GM12878 (cell line): Measurements from ENCODE around the gene SP1.

Experiments
- ATF7 ChIP-seq: fragments of 450-650 bp; IDR thresholded peaks from 2 replicates; pipeline ENCODE4 v1.6.1; 2016; ENCODE audit warnings: low read depth, mild to moderate bottlenecking
- BCL3 ChIP-seq: IDR thresholded peaks from 2 replicates; pipeline ENCODE4 v1.6.1; 2011; ENCODE audit warnings: borderline replicate concordance, low read depth, mild to moderate bottlenecking, moderate library complexity, low read length; ENCODE audit not compliant: insufficient read depth, poor library complexity, severe bottlenecking
- CEBPB ChIP-seq, 2 experiments: fragments of 150-350 bp in 1 of 2; IDR thresholded peaks; 2 replicates each; pipeline ENCODE4 v1.6.1; 2012 to 2014; ENCODE audit warnings: low read depth in 2 of 2, low read length in 2 of 2, borderline replicate concordance in 1 of 2, inconsistent platforms in 1 of 2
- CREB1 ChIP-seq: IDR thresholded peaks from 2 replicates; pipeline ENCODE4 v1.6.1; 2012; ENCODE audit warnings: low read depth, mild to moderate bottlenecking, inconsistent platforms
- EP300 ChIP-seq, 2 experiments: fragments of 150-350 bp in 1 of 2; IDR thresholded peaks; 2 replicates each; pipeline ENCODE4 v1.6.1; 2011 to 2012; ENCODE audit warnings: low read depth in 2 of 2, low read length in 2 of 2, borderline replicate concordance in 1 of 2, improper control_type of control experiment in 1 of 2, inconsistent platforms in 1 of 2; ENCODE audit not compliant: control insufficient read depth in 1 of 2
- EZH2 ChIP-seq: IDR thresholded peaks from 2 replicates; pipeline ENCODE4 v1.6.1; 2012; ENCODE audit warnings: low read depth, mild to moderate bottlenecking, control low read depth, inconsistent platforms, low read length, borderline replicate concordance; ENCODE audit not compliant: control insufficient read depth
- MYB ChIP-seq: fragments of 150-350 bp; IDR thresholded peaks from 2 replicates; pipeline ENCODE4 v1.6.1; 2014; ENCODE audit warnings: mild to moderate bottlenecking, low read depth, low read length, borderline replicate concordance
- MYC ChIP-seq: IDR thresholded peaks from 2 replicates; pipeline ENCODE4 v1.6.1; 2011; ENCODE audit warnings: mild to moderate bottlenecking, low read length, moderate library complexity, inconsistent platforms; ENCODE audit not compliant: insufficient read depth, insufficient replicate concordance, insufficient read length, severe bottlenecking
- NR2C2 ChIP-seq: IDR thresholded peaks from 2 replicates; pipeline ENCODE4 v1.6.1; 2011; ENCODE audit warnings: borderline replicate concordance, low read depth; ENCODE audit not compliant: control insufficient read depth, insufficient read length
- RELB ChIP-seq: fragments of 450-650 bp; IDR thresholded peaks from 2 replicates; pipeline ENCODE4 v1.6.1; 2017; ENCODE audit warnings: low read depth, mild to moderate bottlenecking, moderate library complexity
- SIN3A ChIP-seq: IDR thresholded peaks from 2 replicates; pipeline ENCODE4 v1.6.1; 2012; ENCODE audit warnings: low read depth, low read length, improper control_type of control experiment
- USF2 ChIP-seq: IDR thresholded peaks from 2 replicates; pipeline ENCODE4 v1.6.1; 2011; ENCODE audit warnings: low read depth, low read length, improper control_type of control experiment, borderline replicate concordance
- TF ChIP-seq, protein P1 (sequence below), 3 experiments: IDR thresholded peaks in 2 of 3; conservative IDR thresholded peaks in 1 of 3; 2 replicates each; pipeline ENCODE4 v1.5.1; 2011; ENCODE audit warnings: low read depth in 3 of 3, low read length in 3 of 3, mild to moderate bottlenecking in 3 of 3, control low read depth in 2 of 3, moderate library complexity in 2 of 3, inconsistent platforms in 1 of 3, mixed read lengths in 1 of 3; ENCODE audit not compliant: control insufficient read depth in 2 of 3, insufficient read depth in 1 of 3; ENCODE audit errors: extremely low read depth in 1 of 3
- TF ChIP-seq, protein P2 (sequence below): fragments of 150-350 bp; IDR thresholded peaks from 2 replicates; pipeline ENCODE4 v1.6.1; 2016; ENCODE audit warnings: low read depth, low read length

GRCh38 chr12:53463802-53464560, 84.0 kb downstream of the SP1 start:
- TF ChIP-seq CEBPB (IDR thresholded peaks at IDR 0.05; ENCODE audit: borderline replicate concordance in 1 of 2, low read depth in 2 of 2, low read length in 2 of 2) = no peak
- no peak for TF ChIP-seq EP300 (IDR thresholded peaks at IDR 0.05; ENCODE audit: borderline replicate concordance in 1 of 2, control insufficient read depth in 1 of 2, low read depth in 2 of 2, low read length in 2 of 2)
- TF ChIP-seq, protein P1, sequence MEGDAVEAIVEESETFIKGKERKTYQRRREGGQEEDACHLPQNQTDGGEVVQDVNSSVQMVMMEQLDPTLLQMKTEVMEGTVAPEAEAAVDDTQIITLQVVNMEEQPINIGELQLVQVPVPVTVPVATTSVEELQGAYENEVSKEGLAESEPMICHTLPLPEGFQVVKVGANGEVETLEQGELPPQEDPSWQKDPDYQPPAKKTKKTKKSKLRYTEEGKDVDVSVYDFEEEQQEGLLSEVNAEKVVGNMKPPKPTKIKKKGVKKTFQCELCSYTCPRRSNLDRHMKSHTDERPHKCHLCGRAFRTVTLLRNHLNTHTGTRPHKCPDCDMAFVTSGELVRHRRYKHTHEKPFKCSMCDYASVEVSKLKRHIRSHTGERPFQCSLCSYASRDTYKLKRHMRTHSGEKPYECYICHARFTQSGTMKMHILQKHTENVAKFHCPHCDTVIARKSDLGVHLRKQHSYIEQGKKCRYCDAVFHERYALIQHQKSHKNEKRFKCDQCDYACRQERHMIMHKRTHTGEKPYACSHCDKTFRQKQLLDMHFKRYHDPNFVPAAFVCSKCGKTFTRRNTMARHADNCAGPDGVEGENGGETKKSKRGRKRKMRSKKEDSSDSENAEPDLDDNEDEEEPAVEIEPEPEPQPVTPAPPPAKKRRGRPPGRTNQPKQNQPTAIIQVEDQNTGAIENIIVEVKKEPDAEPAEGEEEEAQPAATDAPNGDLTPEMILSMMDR (IDR thresholded peaks at IDR 0.05 in 2 of 3, conservative IDR thresholded peaks at IDR 0.05 in 1 of 3; ENCODE audit: control insufficient read depth in 2 of 3, extremely low read depth in 1 of 3, insufficient read depth in 1 of 3, low read depth in 3 of 3, low read length in 3 of 3) = no peak
- no peak for TF ChIP-seq RELB
- TF ChIP-seq, protein P2, sequence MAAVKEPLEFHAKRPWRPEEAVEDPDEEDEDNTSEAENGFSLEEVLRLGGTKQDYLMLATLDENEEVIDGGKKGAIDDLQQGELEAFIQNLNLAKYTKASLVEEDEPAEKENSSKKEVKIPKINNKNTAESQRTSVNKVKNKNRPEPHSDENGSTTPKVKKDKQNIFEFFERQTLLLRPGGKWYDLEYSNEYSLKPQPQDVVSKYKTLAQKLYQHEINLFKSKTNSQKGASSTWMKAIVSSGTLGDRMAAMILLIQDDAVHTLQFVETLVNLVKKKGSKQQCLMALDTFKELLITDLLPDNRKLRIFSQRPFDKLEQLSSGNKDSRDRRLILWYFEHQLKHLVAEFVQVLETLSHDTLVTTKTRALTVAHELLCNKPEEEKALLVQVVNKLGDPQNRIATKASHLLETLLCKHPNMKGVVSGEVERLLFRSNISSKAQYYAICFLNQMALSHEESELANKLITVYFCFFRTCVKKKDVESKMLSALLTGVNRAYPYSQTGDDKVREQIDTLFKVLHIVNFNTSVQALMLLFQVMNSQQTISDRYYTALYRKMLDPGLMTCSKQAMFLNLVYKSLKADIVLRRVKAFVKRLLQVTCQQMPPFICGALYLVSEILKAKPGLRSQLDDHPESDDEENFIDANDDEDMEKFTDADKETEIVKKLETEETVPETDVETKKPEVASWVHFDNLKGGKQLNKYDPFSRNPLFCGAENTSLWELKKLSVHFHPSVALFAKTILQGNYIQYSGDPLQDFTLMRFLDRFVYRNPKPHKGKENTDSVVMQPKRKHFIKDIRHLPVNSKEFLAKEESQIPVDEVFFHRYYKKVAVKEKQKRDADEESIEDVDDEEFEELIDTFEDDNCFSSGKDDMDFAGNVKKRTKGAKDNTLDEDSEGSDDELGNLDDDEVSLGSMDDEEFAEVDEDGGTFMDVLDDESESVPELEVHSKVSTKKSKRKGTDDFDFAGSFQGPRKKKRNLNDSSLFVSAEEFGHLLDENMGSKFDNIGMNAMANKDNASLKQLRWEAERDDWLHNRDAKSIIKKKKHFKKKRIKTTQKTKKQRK = no peak
- no peak for TF ChIP-seq NR2C2
- no peak for TF ChIP-seq ATF7
- no peak for TF ChIP-seq MYB
- no peak for TF ChIP-seq EZH2
- no peak for TF ChIP-seq CREB1
- TF ChIP-seq BCL3 = no peak
- no peak for TF ChIP-seq SIN3A
- TF ChIP-seq MYC = no peak
- no peak for TF ChIP-seq USF2
